Erythroblast (primary cell): ENCODE data around the gene ESR1.

Source experiments
- GATA1 ChIP-seq: IDR thresholded peaks from 2 replicates; pipeline ENCODE4 v1.6.1; 2011; ENCODE audit warnings: low read depth, mild to moderate bottlenecking, control low read depth, low read length, moderate library complexity
- POLR2A ChIP-seq: IDR thresholded peaks from 2 replicates; pipeline ENCODE4 v1.6.1; 2011; ENCODE audit warnings: mild to moderate bottlenecking, low read length

DNA sequence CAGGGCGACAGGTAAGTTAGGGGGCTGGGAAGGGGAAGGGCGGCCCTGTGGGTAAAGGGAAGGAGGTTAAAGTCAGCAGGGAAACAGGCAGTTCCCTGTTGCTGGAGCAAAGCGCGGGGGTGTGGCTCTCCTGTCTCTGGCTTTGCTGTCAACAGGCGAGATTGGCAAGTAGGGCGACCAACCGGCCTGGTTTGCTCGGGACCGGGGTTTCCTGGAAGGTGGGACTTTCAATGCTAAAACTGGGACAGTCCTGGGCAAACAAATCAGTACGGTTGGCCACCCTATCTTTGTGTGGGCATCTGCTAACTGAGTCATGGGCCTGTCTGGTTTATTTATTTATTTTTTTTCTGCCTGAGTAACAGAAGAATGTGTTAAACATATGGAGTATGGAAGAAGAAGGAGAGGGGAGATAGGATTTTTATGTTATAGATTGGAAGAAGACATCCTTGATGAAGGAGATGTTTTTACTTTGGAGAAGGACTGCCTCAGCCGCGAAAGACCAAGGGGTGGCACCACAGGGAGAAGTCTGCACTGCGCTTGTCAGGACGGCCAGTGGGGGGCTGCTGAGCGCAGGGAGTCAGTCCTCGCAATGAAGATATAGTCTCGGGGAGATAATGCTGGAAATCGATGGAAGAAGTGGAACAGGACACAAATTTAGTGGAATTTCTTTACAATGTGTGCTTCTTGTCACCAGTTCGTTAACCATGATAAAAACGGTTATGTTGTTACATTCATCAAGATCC lies 43.4 kb upstream of the ESR1 start:
- TF ChIP-seq POLR2A (no peak), GATA1 (no peak)
